Caco-2 (cell line): ENCODE data around the gene GFM1. TPM values are rescaled to one million over a fixed set of nuclear protein-coding genes. Genes with fewer than 3 reads are reported as not detected.

Experiments
- BruUV-seq: library from RNA; stranded (reverse); fragments of 400-500 nt; replicated peaks from 2 replicates; lab custom pipeline; 2021; lab: Mats Ljungman, UMichigan
- CTCF ChIA-PET: fragments of 300-600 bp; sonication (Branson Sonifier 250); formaldehyde crosslinking; loops from one replicate; lab custom pipeline; 2022; ENCODE audit warnings: antibody characterized with exemption; lab: Charles Lee
- POLR2A ChIA-PET: fragments of 300-600 bp; sonication (Branson Sonifier 250); formaldehyde crosslinking; loops from one replicate; lab custom pipeline; 2022; ENCODE audit warnings: antibody characterized with exemption; lab: Charles Lee
- DNase-seq, 2 experiments: peaks; one replicate each; pipeline versions ENCODE4 v3.0.0 to v3.0.0-alpha.2; 2020 to 2022
- H3K27me3 ChIP-seq: replicated peaks from 2 replicates; pipeline ENCODE4 v1.6.0; 2011; ENCODE audit warnings: low read length; ENCODE audit not compliant: control insufficient read depth, insufficient read depth
- H3K36me3 ChIP-seq: 2 replicates; pipeline ENCODE4 v1.5.1; 2011; ENCODE audit warnings: low read length; ENCODE audit not compliant: control insufficient read depth, insufficient read depth
- H3K4me1 ChIP-seq: fragments of 250-450 bp; sonication (Bioruptor Pico); 2 replicates; pipeline ENCODE4 v1.5.1; 2020; ENCODE audit warnings: mild to moderate bottlenecking
- H3K4me3 ChIP-seq: 2 replicates; pipeline ENCODE4 v1.5.1; 2011; ENCODE audit warnings: low read depth, mild to moderate bottlenecking, control low read depth, low read length
- H3K9me3 ChIP-seq: fragments of 250-450 bp; sonication (Bioruptor Pico); 2 replicates; pipeline ENCODE4 v1.5.1; 2020; ENCODE audit warnings: mild to moderate bottlenecking, moderate library complexity
- H3K27ac Mint-ChIP-seq: one replicate; pipeline ENCODE4 v1.8.0; 2022; ENCODE audit warnings: mixed read lengths; ENCODE audit not compliant: unreplicated experiment
- H3K27me3 Mint-ChIP-seq: one replicate; pipeline ENCODE4 v1.8.0; 2022; ENCODE audit warnings: mixed read lengths; ENCODE audit not compliant: insufficient read depth, unreplicated experiment
- H3K36me3 Mint-ChIP-seq: one replicate; pipeline ENCODE4 v1.8.0; 2022; ENCODE audit warnings: mild to moderate bottlenecking, mixed read lengths; ENCODE audit not compliant: insufficient read depth, unreplicated experiment
- H3K4me1 Mint-ChIP-seq: one replicate; pipeline ENCODE4 v1.8.0; 2022; ENCODE audit warnings: low read depth, mixed read lengths; ENCODE audit not compliant: unreplicated experiment
- H3K4me3 Mint-ChIP-seq: one replicate; pipeline ENCODE4 v1.8.0; 2022; ENCODE audit warnings: mild to moderate bottlenecking, moderate library complexity, mixed read lengths; ENCODE audit not compliant: unreplicated experiment
- H3K9me3 Mint-ChIP-seq: one replicate; pipeline ENCODE4 v1.8.0; 2022; ENCODE audit warnings: mixed read lengths; ENCODE audit not compliant: unreplicated experiment
- intact Hi-C: fragments of 100-400 bp; cut with micrococcal nuclease; formaldehyde crosslinking; loops from one replicate; pipeline ENCODE4 v1.10.0; 2022; ENCODE audit not compliant: unreplicated experiment
- total RNA-seq: library from RNA; stranded (reverse); gene quantifications from 2 replicates; pipeline ENCODE4 v1.2.3, GENCODE V29; 2022
- TF ChIP-seq, protein P1 (sequence below), 2 experiments: fragments of 200-600 bp in 1 of 2; IDR thresholded peaks; 1 replicate in 1 of 2; 2 replicates in 1 of 2; pipeline versions ENCODE4 v1.5.1 to v1.8.0; 2011 to 2022; ENCODE audit warnings: antibody characterized with exemption in 1 of 2, control low read depth in 1 of 2, inconsistent platforms in 1 of 2, low read depth in 1 of 2, low read length in 1 of 2, mild to moderate bottlenecking in 1 of 2, moderate library complexity in 1 of 2; ENCODE audit not compliant: insufficient read depth in 1 of 2, severe bottlenecking in 1 of 2, unreplicated experiment in 1 of 2

The GFM1 gene
- total RNA-seq, 1 experiment from 2014 or later = 58.2 TPM

DNA sequence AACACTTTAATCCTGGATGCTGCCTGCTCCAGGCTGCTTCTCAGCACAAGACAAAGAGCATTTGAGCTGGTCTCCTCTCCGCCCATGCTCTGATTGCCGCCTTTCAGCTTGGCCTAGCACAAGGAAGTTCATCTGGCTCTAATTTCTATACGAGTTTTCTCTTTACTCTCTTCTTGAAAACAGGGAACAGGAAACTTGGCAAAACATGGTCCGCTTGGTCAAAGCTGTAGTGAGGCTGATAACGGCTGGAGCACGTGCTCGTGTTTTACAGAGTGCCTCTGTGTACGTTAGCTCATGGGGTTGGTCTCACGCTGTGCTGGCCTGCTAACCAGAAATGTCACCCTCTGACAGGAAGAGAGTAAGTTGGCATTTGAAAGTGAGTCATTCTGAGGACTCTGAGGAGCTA, 68.8 kb downstream of the GFM1 start:
- peaks cover 22% of the 10 kb centered on the region for H3K36me3 Mint-ChIP-seq
- H3K4me3 ChIP-seq = no peak overlapping the region
- no peaks in the 10 kb centered on the region for H3K9me3 ChIP-seq
- H3K27me3 ChIP-seq = no peaks in the 10 kb centered on the region
- TF ChIP-seq, protein P1, sequence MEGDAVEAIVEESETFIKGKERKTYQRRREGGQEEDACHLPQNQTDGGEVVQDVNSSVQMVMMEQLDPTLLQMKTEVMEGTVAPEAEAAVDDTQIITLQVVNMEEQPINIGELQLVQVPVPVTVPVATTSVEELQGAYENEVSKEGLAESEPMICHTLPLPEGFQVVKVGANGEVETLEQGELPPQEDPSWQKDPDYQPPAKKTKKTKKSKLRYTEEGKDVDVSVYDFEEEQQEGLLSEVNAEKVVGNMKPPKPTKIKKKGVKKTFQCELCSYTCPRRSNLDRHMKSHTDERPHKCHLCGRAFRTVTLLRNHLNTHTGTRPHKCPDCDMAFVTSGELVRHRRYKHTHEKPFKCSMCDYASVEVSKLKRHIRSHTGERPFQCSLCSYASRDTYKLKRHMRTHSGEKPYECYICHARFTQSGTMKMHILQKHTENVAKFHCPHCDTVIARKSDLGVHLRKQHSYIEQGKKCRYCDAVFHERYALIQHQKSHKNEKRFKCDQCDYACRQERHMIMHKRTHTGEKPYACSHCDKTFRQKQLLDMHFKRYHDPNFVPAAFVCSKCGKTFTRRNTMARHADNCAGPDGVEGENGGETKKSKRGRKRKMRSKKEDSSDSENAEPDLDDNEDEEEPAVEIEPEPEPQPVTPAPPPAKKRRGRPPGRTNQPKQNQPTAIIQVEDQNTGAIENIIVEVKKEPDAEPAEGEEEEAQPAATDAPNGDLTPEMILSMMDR (IDR thresholded peaks at IDR 0.05; ENCODE audit: insufficient read depth in 1 of 2, low read depth in 1 of 2, low read length in 1 of 2, severe bottlenecking in 1 of 2, unreplicated experiment in 1 of 2) = no peak
- H3K27ac Mint-ChIP-seq = no peak overlapping the region
- ChIA-PET POLR2A (no interaction called here), CTCF (no interaction called here)
- no peaks in the 10 kb centered on the region for H3K27me3 Mint-ChIP-seq
- no peaks in the 10 kb centered on the region for H3K9me3 Mint-ChIP-seq
- H3K36me3 ChIP-seq = no peaks in the 10 kb centered on the region
- no peaks in the 10 kb centered on the region for H3K4me1 ChIP-seq
- no peaks in the 10 kb centered on the region for H3K4me1 Mint-ChIP-seq
- no peak for DNase-seq
- no peak overlapping the region for H3K4me3 Mint-ChIP-seq
- no TSS peak for BruUV-seq
- intact Hi-C loops = no loop called here

DNA sequence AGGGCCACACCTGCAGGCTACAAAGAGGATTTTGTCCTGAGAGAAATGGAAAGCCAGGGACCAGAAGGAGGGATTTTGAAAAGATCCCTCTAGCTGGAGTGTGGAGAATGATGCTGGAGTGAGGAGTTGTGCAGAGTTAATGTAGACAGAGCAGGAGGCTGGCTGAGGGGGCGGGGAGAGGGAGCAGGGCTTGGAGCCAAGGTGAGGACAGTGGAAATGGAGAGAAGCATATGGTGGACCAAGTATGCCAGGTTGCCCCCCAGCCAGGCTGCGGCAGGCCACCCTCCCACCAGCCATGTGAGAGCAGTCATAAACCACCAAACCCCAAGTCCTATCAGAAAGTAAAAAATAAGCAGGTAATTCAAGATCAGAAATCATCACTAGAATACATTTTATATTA, 73.2 kb downstream of the GFM1 start:
- H3K27ac Mint-ChIP-seq = no peak overlapping the region
- Histone ChIP-seq H3K9me3 (no peaks in the 10 kb centered on the region), H3K36me3 (no peaks in the 10 kb centered on the region), H3K27me3 (no peaks in the 10 kb centered on the region), H3K4me3 (no peak overlapping the region), H3K4me1 (no peaks in the 10 kb centered on the region)
- H3K4me1 Mint-ChIP-seq = no peaks in the 10 kb centered on the region
- intact Hi-C loops = no loop called here
- TF ChIP-seq, protein P1 (IDR thresholded peaks at IDR 0.05; ENCODE audit: insufficient read depth in 1 of 2, low read depth in 1 of 2, low read length in 1 of 2, severe bottlenecking in 1 of 2, unreplicated experiment in 1 of 2) = no peak
- CTCF ChIA-PET = no interaction called here
- H3K9me3 Mint-ChIP-seq = no peaks in the 10 kb centered on the region
- BruUV-seq = no TSS peak
- H3K4me3 Mint-ChIP-seq = no peak overlapping the region
- H3K27me3 Mint-ChIP-seq = no peaks in the 10 kb centered on the region
- DNase-seq = no peak
- POLR2A ChIA-PET = no interaction called here
- no peaks in the 10 kb centered on the region for H3K36me3 Mint-ChIP-seq

DNA sequence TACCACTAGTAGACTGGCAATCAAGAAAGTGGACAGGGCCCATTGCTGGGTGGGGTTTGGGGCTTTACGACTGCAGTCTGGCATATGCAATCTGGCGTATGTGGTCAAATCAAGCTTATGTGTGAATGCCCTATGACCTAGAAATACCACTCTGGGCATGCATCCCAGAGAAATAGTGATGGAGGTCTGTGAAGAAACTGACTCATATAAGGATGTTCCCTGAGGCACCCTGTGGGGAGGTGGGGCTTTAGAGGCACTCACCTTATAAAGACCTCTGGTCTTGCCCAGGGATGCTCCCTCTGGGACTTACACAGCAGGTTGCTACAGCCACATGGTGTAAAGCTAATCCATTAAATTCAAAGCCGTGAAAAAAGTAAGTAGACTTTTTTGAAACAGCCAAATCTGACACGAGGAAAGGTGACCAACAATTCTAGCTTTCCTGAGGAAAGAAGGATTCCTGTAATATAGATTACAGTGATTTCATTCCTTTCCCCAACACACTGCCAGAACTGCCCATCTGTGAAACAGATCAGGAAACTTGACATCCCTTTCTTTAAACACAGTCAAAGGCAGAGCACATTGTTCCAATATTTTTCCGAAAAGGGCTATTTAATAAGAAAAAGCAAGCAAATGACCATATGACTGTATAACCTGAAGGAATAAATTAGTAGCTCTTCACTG, 74.3 kb downstream of the GFM1 start:
- no peaks in the 10 kb centered on the region for H3K27me3 Mint-ChIP-seq
- Histone ChIP-seq H3K36me3 (no peaks in the 10 kb centered on the region), H3K4me1 (no peaks in the 10 kb centered on the region), H3K27me3 (no peaks in the 10 kb centered on the region), H3K9me3 (no peaks in the 10 kb centered on the region), H3K4me3 (no peak overlapping the region)
- H3K27ac Mint-ChIP-seq = no peak overlapping the region
- intact Hi-C loops = no loop called here
- H3K9me3 Mint-ChIP-seq = no peaks in the 10 kb centered on the region
- ChIA-PET CTCF (no interaction called here), POLR2A (no interaction called here)
- no peaks in the 10 kb centered on the region for H3K4me1 Mint-ChIP-seq
- BruUV-seq = no TSS peak
- H3K4me3 Mint-ChIP-seq = no peak overlapping the region
- TF ChIP-seq, protein P1 (IDR thresholded peaks at IDR 0.05; ENCODE audit: insufficient read depth in 1 of 2, low read depth in 1 of 2, low read length in 1 of 2, severe bottlenecking in 1 of 2, unreplicated experiment in 1 of 2) = no peak
- no peaks in the 10 kb centered on the region for H3K36me3 Mint-ChIP-seq
- DNase-seq = no peak
